HL-60 (cell line): ENCODE data around the gene LHX4.

Experiments
- DNase-seq, 2 experiments: peaks; one replicate each; pipeline ENCODE4 v3.0.0-alpha.2; 2010 to 2020; ENCODE audit warnings: low read depth in 1 of 2, low spot score in 1 of 2
- H3K27ac ChIP-seq: fragments of 250-450 bp; sonication (Bioruptor Pico); replicated peaks from 2 replicates; pipeline ENCODE4 v1.5.1; 2020; ENCODE audit warnings: mild to moderate bottlenecking, moderate library complexity
- H3K27me3 ChIP-seq: fragments of 250-450 bp; sonication (Bioruptor Pico); 2 replicates; pipeline ENCODE4 v1.5.1; 2021; ENCODE audit warnings: mild to moderate bottlenecking, moderate library complexity; ENCODE audit not compliant: insufficient read depth, poor library complexity, severe bottlenecking
- H3K4me3 ChIP-seq: replicated peaks from 2 replicates; pipeline ENCODE4 v1.5.1; 2011; ENCODE audit warnings: mild to moderate bottlenecking, control low read depth, low read length; ENCODE audit not compliant: insufficient read depth
- GABPA ChIP-seq: IDR thresholded peaks from 2 replicates; pipeline ENCODE4 v1.6.1; 2012; ENCODE audit warnings: low read depth
- POLR2AphosphoS5 ChIP-seq: IDR thresholded peaks from 2 replicates; pipeline ENCODE4 v1.6.1; 2012; ENCODE audit warnings: low read depth
- SPI1 ChIP-seq: IDR thresholded peaks from 2 replicates; pipeline ENCODE4 v1.6.1; 2012; ENCODE audit warnings: low read depth, mild to moderate bottlenecking, borderline replicate concordance
- TF ChIP-seq, protein P1 (sequence below): IDR thresholded peaks from 2 replicates; pipeline ENCODE4 v1.6.1; 2012; ENCODE audit warnings: low read depth; ENCODE audit not compliant: insufficient replicate concordance
- TF ChIP-seq, protein P2 (sequence below): IDR thresholded peaks from one replicate; pipeline ENCODE4 v1.5.1; 2011; ENCODE audit warnings: low read length, control low read depth, inconsistent platforms; ENCODE audit not compliant: insufficient read depth

LHX4 gene

DNA sequence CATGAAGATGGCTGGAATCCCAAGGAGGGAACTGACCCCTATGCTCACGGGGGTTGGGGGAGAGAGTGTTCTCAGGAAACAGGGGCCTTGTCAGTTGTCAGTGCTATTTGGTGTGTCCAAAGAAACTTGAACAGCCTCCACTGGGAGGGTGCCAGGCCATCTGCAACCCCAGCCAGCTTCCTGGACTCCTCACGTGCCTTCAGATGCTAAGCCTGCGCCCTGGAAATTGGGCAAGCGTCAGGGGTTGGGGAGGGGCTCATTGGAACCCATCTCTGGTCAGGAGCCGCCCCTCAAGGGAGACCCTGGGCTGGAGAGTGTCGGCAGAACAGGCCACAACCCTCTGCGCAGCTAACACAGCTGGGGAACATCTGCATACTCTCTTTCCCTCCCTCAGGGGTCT is 13.1 kb upstream of the LHX4 start:
- H3K27ac ChIP-seq, result no peak overlapping the region
- no peak for DNase-seq
- no peaks in the 10 kb centered on the region for H3K27me3 ChIP-seq
- no peak overlapping the region for H3K4me3 ChIP-seq
- TF ChIP-seq, protein P1, sequence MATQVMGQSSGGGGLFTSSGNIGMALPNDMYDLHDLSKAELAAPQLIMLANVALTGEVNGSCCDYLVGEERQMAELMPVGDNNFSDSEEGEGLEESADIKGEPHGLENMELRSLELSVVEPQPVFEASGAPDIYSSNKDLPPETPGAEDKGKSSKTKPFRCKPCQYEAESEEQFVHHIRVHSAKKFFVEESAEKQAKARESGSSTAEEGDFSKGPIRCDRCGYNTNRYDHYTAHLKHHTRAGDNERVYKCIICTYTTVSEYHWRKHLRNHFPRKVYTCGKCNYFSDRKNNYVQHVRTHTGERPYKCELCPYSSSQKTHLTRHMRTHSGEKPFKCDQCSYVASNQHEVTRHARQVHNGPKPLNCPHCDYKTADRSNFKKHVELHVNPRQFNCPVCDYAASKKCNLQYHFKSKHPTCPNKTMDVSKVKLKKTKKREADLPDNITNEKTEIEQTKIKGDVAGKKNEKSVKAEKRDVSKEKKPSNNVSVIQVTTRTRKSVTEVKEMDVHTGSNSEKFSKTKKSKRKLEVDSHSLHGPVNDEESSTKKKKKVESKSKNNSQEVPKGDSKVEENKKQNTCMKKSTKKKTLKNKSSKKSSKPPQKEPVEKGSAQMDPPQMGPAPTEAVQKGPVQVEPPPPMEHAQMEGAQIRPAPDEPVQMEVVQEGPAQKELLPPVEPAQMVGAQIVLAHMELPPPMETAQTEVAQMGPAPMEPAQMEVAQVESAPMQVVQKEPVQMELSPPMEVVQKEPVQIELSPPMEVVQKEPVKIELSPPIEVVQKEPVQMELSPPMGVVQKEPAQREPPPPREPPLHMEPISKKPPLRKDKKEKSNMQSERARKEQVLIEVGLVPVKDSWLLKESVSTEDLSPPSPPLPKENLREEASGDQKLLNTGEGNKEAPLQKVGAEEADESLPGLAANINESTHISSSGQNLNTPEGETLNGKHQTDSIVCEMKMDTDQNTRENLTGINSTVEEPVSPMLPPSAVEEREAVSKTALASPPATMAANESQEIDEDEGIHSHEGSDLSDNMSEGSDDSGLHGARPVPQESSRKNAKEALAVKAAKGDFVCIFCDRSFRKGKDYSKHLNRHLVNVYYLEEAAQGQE, result no peak

DNA sequence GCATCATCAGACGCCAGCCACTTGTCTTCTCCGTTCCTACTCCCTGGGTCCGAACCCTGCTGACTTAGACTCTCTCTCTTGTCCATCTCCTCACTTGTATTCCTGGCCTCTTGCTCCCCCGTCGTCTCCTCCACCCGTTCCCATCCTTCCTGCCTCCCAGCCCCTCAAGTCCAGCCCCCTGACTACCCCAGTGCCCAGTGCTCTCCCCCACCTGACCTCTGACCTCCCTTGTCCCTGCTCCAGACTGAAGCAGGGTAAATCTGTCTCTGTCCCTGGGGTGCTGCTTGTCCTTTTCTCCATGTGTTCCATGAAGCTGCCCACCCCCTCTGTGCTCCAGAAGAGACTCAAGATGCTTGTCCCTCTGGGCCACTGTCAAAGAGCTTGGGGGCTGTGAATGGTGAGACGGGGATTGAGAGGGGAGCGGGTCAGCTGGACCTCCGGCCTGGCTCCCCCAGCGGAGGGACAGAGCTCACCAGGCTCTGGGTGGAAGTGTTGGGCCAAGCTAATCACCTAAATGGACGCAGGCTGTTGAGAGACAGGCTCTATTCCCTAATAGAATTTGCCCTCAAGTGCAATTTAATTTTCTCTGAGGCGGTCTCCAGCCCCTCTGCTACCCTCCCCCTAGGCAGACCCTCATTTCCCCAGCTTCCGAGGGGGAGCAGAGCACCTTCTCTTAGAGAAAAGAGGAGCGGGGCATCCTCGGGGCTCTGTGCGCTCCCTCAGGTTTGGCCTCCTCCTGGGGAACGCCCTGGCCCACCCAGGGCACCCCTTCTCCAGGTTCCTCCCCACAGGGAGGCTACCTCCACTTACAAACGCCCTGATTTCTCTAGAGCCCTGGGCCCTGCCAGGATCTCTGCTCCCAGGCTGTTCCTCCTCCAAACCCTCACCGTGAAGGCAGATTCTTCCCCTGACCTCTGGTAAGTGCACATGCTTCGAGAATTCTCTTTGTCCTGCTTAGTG is 11.0 kb upstream of the LHX4 start:
- Histone ChIP-seq H3K27ac (no peak overlapping the region), H3K4me3 (no peak overlapping the region), H3K27me3 (peaks cover 3% of the 10 kb centered on the region)
- DNase-seq, result no peak
- TF ChIP-seq, protein P2, sequence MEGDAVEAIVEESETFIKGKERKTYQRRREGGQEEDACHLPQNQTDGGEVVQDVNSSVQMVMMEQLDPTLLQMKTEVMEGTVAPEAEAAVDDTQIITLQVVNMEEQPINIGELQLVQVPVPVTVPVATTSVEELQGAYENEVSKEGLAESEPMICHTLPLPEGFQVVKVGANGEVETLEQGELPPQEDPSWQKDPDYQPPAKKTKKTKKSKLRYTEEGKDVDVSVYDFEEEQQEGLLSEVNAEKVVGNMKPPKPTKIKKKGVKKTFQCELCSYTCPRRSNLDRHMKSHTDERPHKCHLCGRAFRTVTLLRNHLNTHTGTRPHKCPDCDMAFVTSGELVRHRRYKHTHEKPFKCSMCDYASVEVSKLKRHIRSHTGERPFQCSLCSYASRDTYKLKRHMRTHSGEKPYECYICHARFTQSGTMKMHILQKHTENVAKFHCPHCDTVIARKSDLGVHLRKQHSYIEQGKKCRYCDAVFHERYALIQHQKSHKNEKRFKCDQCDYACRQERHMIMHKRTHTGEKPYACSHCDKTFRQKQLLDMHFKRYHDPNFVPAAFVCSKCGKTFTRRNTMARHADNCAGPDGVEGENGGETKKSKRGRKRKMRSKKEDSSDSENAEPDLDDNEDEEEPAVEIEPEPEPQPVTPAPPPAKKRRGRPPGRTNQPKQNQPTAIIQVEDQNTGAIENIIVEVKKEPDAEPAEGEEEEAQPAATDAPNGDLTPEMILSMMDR, result no peak
- TF ChIP-seq GABPA (no peak), POLR2AphosphoS5 (no peak), SPI1 (no peak)
- TF ChIP-seq, protein P1, result no peak

GRCh38 chr1:180219776-180220175 is 10.3 kb upstream of the LHX4 start:
- DNase-seq, result no peak
- Histone ChIP-seq H3K27me3 (peaks cover 3% of the 10 kb centered on the region), H3K4me3 (no peak overlapping the region), H3K27ac (no peak overlapping the region)
- TF ChIP-seq, protein P2, result no peak
- no peak for TF ChIP-seq SPI1
- TF ChIP-seq GABPA, result no peak
- TF ChIP-seq POLR2AphosphoS5, result no peak
- TF ChIP-seq, protein P1, result no peak
